Natural killer cell (primary cell): ENCODE measurements around the gene NANS. TPM values are rescaled to one million over a fixed set of nuclear protein-coding genes. Genes with fewer than 3 reads are reported as not detected.
A peak's percentile ranks its signal among the peaks of the same experiment; 100 is the strongest.

Experiments used
- ATAC-seq, 3 donors: fragments of 150-1000 bp in 2 of 3; fragments of 200-7000 bp in 1 of 3; cut with Tn5 transposase; 1 replicate in 1 of 3; 2 replicates in 2 of 3; pipeline ENCODE4 v1.10.0; 2021; ENCODE audit warnings: mild to moderate bottlenecking in 2 of 3, moderate library complexity in 2 of 3
- DNase-seq, 2 donors: peaks; one replicate each; pipeline versions ENCODE4 v3.0.0 to v3.0.0-alpha.2; 2013 to 2021; ENCODE audit warnings: mixed read lengths in 1 of 2
- H3K27ac ChIP-seq: one replicate; pipeline ENCODE4 v1.5.1; 2013; ENCODE audit warnings: mild to moderate bottlenecking, low read length
- H3K27me3 ChIP-seq: one replicate; pipeline ENCODE4 v1.6.1; 2013; ENCODE audit warnings: low read length; ENCODE audit not compliant: control insufficient read depth, insufficient read depth
- H3K36me3 ChIP-seq: one replicate; pipeline ENCODE4 v1.6.1; 2013; ENCODE audit warnings: low read length; ENCODE audit not compliant: control insufficient read depth, insufficient read depth
- H3K4me1 ChIP-seq: one replicate; pipeline ENCODE4 v1.6.1; 2013; ENCODE audit warnings: low read length; ENCODE audit not compliant: control insufficient read depth, insufficient read depth
- H3K4me3 ChIP-seq: one replicate; pipeline ENCODE4 v1.5.1; 2013; ENCODE audit warnings: low read length
- H3K9me3 ChIP-seq: one replicate; pipeline ENCODE4 v1.6.1; 2013; ENCODE audit warnings: low read length; ENCODE audit not compliant: control insufficient read depth, insufficient read depth
- H3K27ac Mint-ChIP-seq, 2 donors: one replicate each; pipeline ENCODE4 v1.8.0; 2022; ENCODE audit warnings: mild to moderate bottlenecking in 2 of 2, mixed read lengths in 2 of 2, moderate library complexity in 1 of 2
- H3K27me3 Mint-ChIP-seq, 2 donors: one replicate each; pipeline ENCODE4 v1.8.0; 2022; ENCODE audit warnings: low read depth in 2 of 2, mixed read lengths in 2 of 2
- H3K36me3 Mint-ChIP-seq: one replicate; pipeline ENCODE4 v1.8.0; 2022; ENCODE audit warnings: mixed read lengths
- H3K4me1 Mint-ChIP-seq, 2 donors: one replicate each; pipeline ENCODE4 v1.8.0; 2022; ENCODE audit warnings: mixed read lengths in 2 of 2
- H3K4me3 Mint-ChIP-seq: one replicate; pipeline ENCODE4 v1.8.0; 2022; ENCODE audit warnings: mild to moderate bottlenecking, moderate library complexity, mixed read lengths
- H3K9me3 Mint-ChIP-seq, 2 donors: one replicate each; pipeline ENCODE4 v1.8.0; 2022; ENCODE audit warnings: mixed read lengths in 2 of 2
- WGBS: methylation state at CpG from one replicate; pipeline ENCODE4 v1.1.7; 2013; ENCODE audit warnings: missing lambda C conversion rate; ENCODE audit not compliant: insufficient coverage; 5-methylcytosine and 5-hydroxymethylcytosine counted together
- intact Hi-C: fragments of 100-400 bp; cut with micrococcal nuclease; formaldehyde crosslinking; loops from one replicate; pipeline ENCODE4 v1.14.2; 2022
- total RNA-seq, 4 donors: library from RNA; stranded (reverse); fragments of 120-200 nt in 1 of 4; gene quantifications; one replicate each; pipeline versions ENCODE4 v1.2.3 to v1.2.4, GENCODE V29; 2013 to 2022
- TF ChIP-seq, protein P1 (sequence below): fragments of 200-600 bp; IDR thresholded peaks from one replicate; pipeline ENCODE4 v1.8.0; 2022; ENCODE audit warnings: antibody characterized with exemption

Gene NANS
- total RNA-seq, 3 donors from 2014 or later (not counting 1 experiment from before 2014, with no cell fraction given): 30.7 to 36.8 (median 34.1) TPM

GRCh38 chr9:98099898-98100297 is 43.4 kb downstream of the NANS start:
- Histone ChIP-seq H3K4me3 (no peak overlapping the region), H3K27ac (peak overlapping the region; percentile 30), H3K9me3 (no peaks in the 10 kb centered on the region), H3K36me3 (peaks cover 36% of the 10 kb centered on the region), H3K4me1 (peaks cover 57% of the 10 kb centered on the region), H3K27me3 (no peaks in the 10 kb centered on the region)
- H3K9me3 Mint-ChIP-seq: no peaks in the 10 kb centered on the region
- DNase-seq (peak in 1 of 2 donors; percentile 55), ATAC-seq (no peak)
- intact Hi-C loops: loop anchor here (10.0 kb wide), 1 partner anchor 155 kb away; the partner anchor contains the start of gene TBC1D2
- no peaks in the 10 kb centered on the region for H3K27me3 Mint-ChIP-seq
- H3K27ac Mint-ChIP-seq: peak overlapping the region; percentile 89 to 92
- H3K4me3 Mint-ChIP-seq: peak overlapping the region; percentile 67
- peaks cover 6% of the 10 kb centered on the region for H3K36me3 Mint-ChIP-seq
- peaks cover 51 to 62% of the 10 kb centered on the region in 2 donors for H3K4me1 Mint-ChIP-seq
- TF ChIP-seq, protein P1, sequence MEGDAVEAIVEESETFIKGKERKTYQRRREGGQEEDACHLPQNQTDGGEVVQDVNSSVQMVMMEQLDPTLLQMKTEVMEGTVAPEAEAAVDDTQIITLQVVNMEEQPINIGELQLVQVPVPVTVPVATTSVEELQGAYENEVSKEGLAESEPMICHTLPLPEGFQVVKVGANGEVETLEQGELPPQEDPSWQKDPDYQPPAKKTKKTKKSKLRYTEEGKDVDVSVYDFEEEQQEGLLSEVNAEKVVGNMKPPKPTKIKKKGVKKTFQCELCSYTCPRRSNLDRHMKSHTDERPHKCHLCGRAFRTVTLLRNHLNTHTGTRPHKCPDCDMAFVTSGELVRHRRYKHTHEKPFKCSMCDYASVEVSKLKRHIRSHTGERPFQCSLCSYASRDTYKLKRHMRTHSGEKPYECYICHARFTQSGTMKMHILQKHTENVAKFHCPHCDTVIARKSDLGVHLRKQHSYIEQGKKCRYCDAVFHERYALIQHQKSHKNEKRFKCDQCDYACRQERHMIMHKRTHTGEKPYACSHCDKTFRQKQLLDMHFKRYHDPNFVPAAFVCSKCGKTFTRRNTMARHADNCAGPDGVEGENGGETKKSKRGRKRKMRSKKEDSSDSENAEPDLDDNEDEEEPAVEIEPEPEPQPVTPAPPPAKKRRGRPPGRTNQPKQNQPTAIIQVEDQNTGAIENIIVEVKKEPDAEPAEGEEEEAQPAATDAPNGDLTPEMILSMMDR: no peak
- WGBS: 40% methylated on average over 5 of the region's 5 CpGs

- Histone ChIP-seq H3K36me3 (peaks cover 31% of the 10 kb centered on the region), H3K9me3 (no peaks in the 10 kb centered on the region), H3K27ac (peak overlapping the region; percentile 30), H3K4me1 (peaks cover 63% of the 10 kb centered on the region), H3K27me3 (no peaks in the 10 kb centered on the region), H3K4me3 (no peak overlapping the region)
- Mint-ChIP-seq H3K9me3 (no peaks in the 10 kb centered on the region), H3K36me3 (peaks cover 6% of the 10 kb centered on the region), H3K27ac (peak overlapping the region; percentile 89 to 92), H3K4me1 (peaks cover 55 to 68% of the 10 kb centered on the region in 2 donors), H3K27me3 (no peaks in the 10 kb centered on the region), H3K4me3 (peak overlapping the region; percentile 67)
- intact Hi-C loops: loop anchor here (10.0 kb wide), 1 partner anchor 154 kb away; the partner anchor contains the start of gene TBC1D2
- DNase-seq (no peak), ATAC-seq (no peak)
- TF ChIP-seq, protein P1: no peak
Measured at GRCh38 chr9:98100456-98100855, 43.9 kb downstream of the NANS start.

DNA sequence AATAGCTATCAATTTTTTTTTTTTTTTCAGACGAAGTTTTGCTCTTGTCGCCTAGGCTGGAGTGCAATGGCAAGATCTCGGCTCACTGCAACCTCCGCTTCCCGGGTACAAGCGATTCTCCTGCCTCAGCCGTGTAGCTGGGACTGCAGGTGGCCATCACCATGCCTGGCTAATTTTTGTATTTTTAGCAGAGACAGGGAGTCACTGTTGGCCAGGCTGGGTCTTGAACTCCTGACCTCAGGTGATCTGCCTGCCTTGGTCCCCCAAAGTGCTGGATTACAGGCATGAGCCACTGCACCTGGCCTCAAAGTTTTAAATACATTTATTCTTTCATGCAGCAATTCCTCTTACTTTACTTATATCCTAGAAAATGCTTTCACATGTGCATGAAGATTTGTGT is 44.9 kb downstream of the NANS start:
- peak overlapping the region; percentile 68 for H3K27ac ChIP-seq
- H3K36me3 ChIP-seq: peaks cover 23% of the 10 kb centered on the region
- peak overlapping the region; percentile 89 to 92 for H3K27ac Mint-ChIP-seq
- no peak for DNase-seq
- no peaks in the 10 kb centered on the region for H3K9me3 ChIP-seq
- 68% methylated on average over 7 of the region's 7 CpGs for WGBS
- peaks cover 63 to 71% of the 10 kb centered on the region in 2 donors for H3K4me1 Mint-ChIP-seq
- peaks cover 72% of the 10 kb centered on the region for H3K4me1 ChIP-seq
- H3K27me3 Mint-ChIP-seq: no peaks in the 10 kb centered on the region
- H3K27me3 ChIP-seq: no peaks in the 10 kb centered on the region
- H3K9me3 Mint-ChIP-seq: no peaks in the 10 kb centered on the region
- H3K4me3 Mint-ChIP-seq: peak overlapping the region; percentile 85
- H3K36me3 Mint-ChIP-seq: peaks cover 6% of the 10 kb centered on the region
- no peak overlapping the region for H3K4me3 ChIP-seq
- TF ChIP-seq, protein P1: no peak
- ATAC-seq: no peak
- intact Hi-C loops: loop anchor here (10.0 kb wide), 1 partner anchor 153 kb away; the partner anchor contains the start of gene TBC1D2

DNA sequence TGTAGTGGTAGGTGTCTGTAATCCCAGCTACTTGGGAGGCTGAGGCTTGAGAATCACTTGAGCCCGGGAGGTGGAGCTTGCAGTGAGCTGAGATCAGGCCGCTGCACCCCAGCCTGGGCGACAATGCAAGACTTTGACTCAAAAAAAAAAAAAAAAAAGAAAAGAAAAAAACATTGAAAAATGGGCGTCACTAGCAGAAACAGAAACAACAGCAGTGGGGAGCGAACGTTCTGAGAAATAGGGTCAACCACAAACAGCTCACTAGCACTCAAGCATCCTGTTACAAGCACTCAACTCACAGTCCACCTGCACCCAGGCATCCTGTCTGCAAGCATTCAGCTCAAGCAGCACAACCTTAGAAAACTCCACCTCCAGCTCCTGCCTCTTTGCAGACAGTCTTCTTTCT is 45.3 kb downstream of the NANS start:
- 0% methylated on average over 6 of the region's 6 CpGs for WGBS
- peaks cover 6% of the 10 kb centered on the region for H3K36me3 Mint-ChIP-seq

More for the DNA sequence above, 45.3 kb downstream of the NANS start:
- peak overlapping the region; percentile 89 to 92 for H3K27ac Mint-ChIP-seq
- H3K27ac ChIP-seq: peak overlapping the region; percentile 68
- intact Hi-C loops: loop anchor here (2.0 to 10.0 kb wide), 2 partner anchors 17 to 153 kb away; partner anchors contain the start of genes TBC1D2 and TRIM14
- H3K4me3 ChIP-seq: no peak overlapping the region
- no peaks in the 10 kb centered on the region for H3K9me3 Mint-ChIP-seq
- no peaks in the 10 kb centered on the region for H3K27me3 ChIP-seq
- H3K36me3 ChIP-seq: peaks cover 23% of the 10 kb centered on the region
- ATAC-seq (peak; percentile 95 to 98 (median 98)), DNase-seq (peak; percentile 61 to 96)
- H3K4me3 Mint-ChIP-seq: peak overlapping the region; percentile 85
- no peaks in the 10 kb centered on the region for H3K27me3 Mint-ChIP-seq
- H3K4me1 Mint-ChIP-seq: peaks cover 63 to 69% of the 10 kb centered on the region in 2 donors
- peaks cover 74% of the 10 kb centered on the region for H3K4me1 ChIP-seq
- no peaks in the 10 kb centered on the region for H3K9me3 ChIP-seq
- TF ChIP-seq, protein P1: no peak
